ENCODE measurements around the gene SYT15.
"Not testable (repeated sequence)": the region's sequence is repeated elsewhere in the genome, so short reads cannot be mapped to it uniquely, and the experiment has no call there.

DNA sequence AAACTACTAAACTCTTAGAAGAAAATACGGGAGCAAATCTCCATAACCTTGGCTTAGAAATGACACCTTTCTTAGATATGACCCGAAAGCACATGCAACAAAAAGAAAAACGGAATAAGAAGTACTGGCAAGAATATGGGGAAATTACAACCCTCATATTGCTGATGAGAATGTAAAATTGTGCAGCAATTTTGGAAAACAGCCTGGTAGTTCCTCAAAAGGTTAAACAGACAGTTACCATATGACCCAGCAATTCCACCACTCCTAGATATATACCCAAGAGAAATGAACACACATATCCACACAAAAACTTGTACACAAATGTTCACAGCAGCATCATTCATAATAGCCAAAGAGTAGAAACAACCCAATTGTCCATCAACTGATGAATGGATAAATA lies 37.3 kb downstream of the SYT15 start:
- not testable (repeated sequence) for TF ChIP-seq POLR2AphosphoS5 (IDR thresholded peaks at IDR 0.05; ENCODE audit: low read depth, low read length); CTCF (IDR thresholded peaks at IDR 0.05); SIN3A (IDR thresholded peaks at IDR 0.05; ENCODE audit: borderline replicate concordance, insufficient read depth, low read depth, low read length); TCF7L2 (IDR thresholded peaks at IDR 0.05; ENCODE audit: low read depth, low read length)
- TF ChIP-seq, protein P1, sequence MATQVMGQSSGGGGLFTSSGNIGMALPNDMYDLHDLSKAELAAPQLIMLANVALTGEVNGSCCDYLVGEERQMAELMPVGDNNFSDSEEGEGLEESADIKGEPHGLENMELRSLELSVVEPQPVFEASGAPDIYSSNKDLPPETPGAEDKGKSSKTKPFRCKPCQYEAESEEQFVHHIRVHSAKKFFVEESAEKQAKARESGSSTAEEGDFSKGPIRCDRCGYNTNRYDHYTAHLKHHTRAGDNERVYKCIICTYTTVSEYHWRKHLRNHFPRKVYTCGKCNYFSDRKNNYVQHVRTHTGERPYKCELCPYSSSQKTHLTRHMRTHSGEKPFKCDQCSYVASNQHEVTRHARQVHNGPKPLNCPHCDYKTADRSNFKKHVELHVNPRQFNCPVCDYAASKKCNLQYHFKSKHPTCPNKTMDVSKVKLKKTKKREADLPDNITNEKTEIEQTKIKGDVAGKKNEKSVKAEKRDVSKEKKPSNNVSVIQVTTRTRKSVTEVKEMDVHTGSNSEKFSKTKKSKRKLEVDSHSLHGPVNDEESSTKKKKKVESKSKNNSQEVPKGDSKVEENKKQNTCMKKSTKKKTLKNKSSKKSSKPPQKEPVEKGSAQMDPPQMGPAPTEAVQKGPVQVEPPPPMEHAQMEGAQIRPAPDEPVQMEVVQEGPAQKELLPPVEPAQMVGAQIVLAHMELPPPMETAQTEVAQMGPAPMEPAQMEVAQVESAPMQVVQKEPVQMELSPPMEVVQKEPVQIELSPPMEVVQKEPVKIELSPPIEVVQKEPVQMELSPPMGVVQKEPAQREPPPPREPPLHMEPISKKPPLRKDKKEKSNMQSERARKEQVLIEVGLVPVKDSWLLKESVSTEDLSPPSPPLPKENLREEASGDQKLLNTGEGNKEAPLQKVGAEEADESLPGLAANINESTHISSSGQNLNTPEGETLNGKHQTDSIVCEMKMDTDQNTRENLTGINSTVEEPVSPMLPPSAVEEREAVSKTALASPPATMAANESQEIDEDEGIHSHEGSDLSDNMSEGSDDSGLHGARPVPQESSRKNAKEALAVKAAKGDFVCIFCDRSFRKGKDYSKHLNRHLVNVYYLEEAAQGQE (IDR thresholded peaks at IDR 0.05; ENCODE audit: insufficient read depth in 1 of 2, low read depth in 2 of 2, low read length in 1 of 2): not testable (repeated sequence)
